H9 (cell line): Measurements from ENCODE around the gene CROCC. TPM values are rescaled to one million over a fixed set of nuclear protein-coding genes. Genes with fewer than 3 reads are reported as not detected.

Source experiments
- DNase-seq: peaks from one replicate; pipeline ENCODE4 v3.0.0-alpha.2; 2017
- H2AFZ ChIP-seq: one replicate; pipeline ENCODE4 v1.6.1; 2013; ENCODE audit warnings: mild to moderate bottlenecking, low read length, control low read depth, moderate library complexity
- H2AK5ac ChIP-seq: 2 replicates; pipeline ENCODE4 v1.6.1; 2013; ENCODE audit warnings: low read length, control low read depth, mixed read lengths; ENCODE audit not compliant: insufficient read length
- H2BK120ac ChIP-seq: one replicate; pipeline ENCODE4 v1.6.1; 2013; ENCODE audit warnings: low read depth, mild to moderate bottlenecking, low read length, control low read depth, inconsistent platforms; ENCODE audit not compliant: poor library complexity, severe bottlenecking
- H2BK12ac ChIP-seq: 2 replicates; pipeline ENCODE4 v1.6.1; 2013; ENCODE audit warnings: low read length, control low read depth, mixed read lengths, low read depth; ENCODE audit not compliant: insufficient read length
- H2BK15ac ChIP-seq: 2 replicates; pipeline ENCODE4 v1.6.1; 2013; ENCODE audit warnings: low read depth, low read length, control low read depth
- H2BK20ac ChIP-seq: one replicate; pipeline ENCODE4 v1.6.1; 2013; ENCODE audit warnings: low read depth, mild to moderate bottlenecking, low read length, control low read depth, inconsistent platforms; ENCODE audit not compliant: poor library complexity, severe bottlenecking
- H2BK5ac ChIP-seq: 2 replicates; pipeline ENCODE4 v1.6.1; 2013; ENCODE audit warnings: low read length, control low read depth, mixed read lengths; ENCODE audit not compliant: insufficient read length
- H3K14ac ChIP-seq: 2 replicates; pipeline ENCODE4 v1.6.1; 2013; ENCODE audit warnings: low read length, control low read depth; ENCODE audit not compliant: insufficient read depth
- H3K18ac ChIP-seq: 2 replicates; pipeline ENCODE4 v1.6.1; 2013; ENCODE audit warnings: low read depth, mild to moderate bottlenecking, mixed read lengths, low read length, control low read depth; ENCODE audit not compliant: insufficient read length
- H3K23ac ChIP-seq: 2 replicates; pipeline ENCODE4 v1.6.1; 2013; ENCODE audit warnings: low read length, control low read depth, mixed read lengths, low read depth; ENCODE audit not compliant: insufficient read length
- H3K23me2 ChIP-seq: 2 replicates; pipeline ENCODE4 v1.6.1; 2013; ENCODE audit warnings: low read depth, mild to moderate bottlenecking, mixed read lengths, low read length, control low read depth; ENCODE audit not compliant: insufficient read length, poor library complexity, severe bottlenecking
- H3K27ac ChIP-seq: 2 replicates; pipeline ENCODE4 v1.5.1; 2013; ENCODE audit warnings: low read length, control low read depth, mixed read lengths, low read depth; ENCODE audit not compliant: insufficient read length
- H3K27me3 ChIP-seq: 2 replicates; pipeline ENCODE4 v1.6.1; 2013; ENCODE audit warnings: low read length, control low read depth, inconsistent platforms; ENCODE audit not compliant: insufficient read depth
- H3K4ac ChIP-seq: 2 replicates; pipeline ENCODE4 v1.6.1; 2013; ENCODE audit warnings: low read depth, mild to moderate bottlenecking, control low read depth, inconsistent platforms, low read length, moderate library complexity
- H3K4me1 ChIP-seq: 2 replicates; pipeline ENCODE4 v1.6.1; 2013; ENCODE audit warnings: low read length, control low read depth, inconsistent platforms; ENCODE audit not compliant: insufficient read depth
- H3K4me2 ChIP-seq: 2 replicates; pipeline ENCODE4 v1.6.1; 2013; ENCODE audit warnings: low read length, control low read depth, mixed read lengths; ENCODE audit not compliant: insufficient read length, insufficient read depth
- H3K56ac ChIP-seq: 2 replicates; pipeline ENCODE4 v1.6.1; 2013; ENCODE audit warnings: low read depth, mild to moderate bottlenecking, mixed read lengths, low read length, control low read depth; ENCODE audit not compliant: insufficient read length
- H3K79me1 ChIP-seq: 2 replicates; pipeline ENCODE4 v1.6.1; 2013; ENCODE audit warnings: low read depth, mild to moderate bottlenecking, moderate library complexity, low read length, control low read depth, inconsistent platforms; ENCODE audit not compliant: insufficient read depth, poor library complexity, severe bottlenecking
- H3K79me2 ChIP-seq: 2 replicates; pipeline ENCODE4 v1.6.1; 2013; ENCODE audit warnings: low read length, control low read depth, inconsistent platforms; ENCODE audit not compliant: insufficient read depth
- H3K9ac ChIP-seq: 2 replicates; pipeline ENCODE4 v1.6.1; 2013; ENCODE audit warnings: low read length, control low read depth, mixed read lengths; ENCODE audit not compliant: insufficient read length; ENCODE audit errors: extremely low read depth
- H3K9me3 ChIP-seq: one replicate; pipeline ENCODE4 v1.6.1; 2013; ENCODE audit warnings: low read depth, low read length, inconsistent platforms; ENCODE audit not compliant: control insufficient read depth
- H3T11ph ChIP-seq: one replicate; pipeline ENCODE4 v1.6.1; 2013; ENCODE audit warnings: mild to moderate bottlenecking, low read length, control low read depth, inconsistent platforms
- H4K20me1 ChIP-seq: one replicate; pipeline ENCODE4 v1.6.1; 2013; ENCODE audit not compliant: control insufficient read depth, insufficient read length, insufficient read depth
- H4K5ac ChIP-seq: 2 replicates; pipeline ENCODE4 v1.6.1; 2013; ENCODE audit warnings: low read depth, mild to moderate bottlenecking, mixed read lengths, low read length, control low read depth; ENCODE audit not compliant: insufficient read length
- H4K8ac ChIP-seq: replicated peaks from 2 replicates; pipeline ENCODE4 v1.6.1; 2013; ENCODE audit warnings: low read length, control low read depth, mixed read lengths, low read depth; ENCODE audit not compliant: insufficient read length
- H4K91ac ChIP-seq: 2 replicates; pipeline ENCODE4 v1.6.1; 2013; ENCODE audit warnings: low read depth, mild to moderate bottlenecking, moderate library complexity, mixed read lengths, low read length, control low read depth; ENCODE audit not compliant: insufficient read length
- H3K27ac Mint-ChIP-seq, 3 experiments: 2 replicates in 2 of 3; 3 replicates in 1 of 3; pipeline ENCODE4 v1.8.0; 2020 to 2021; ENCODE audit warnings: mixed read lengths in 3 of 3, mild to moderate bottlenecking in 1 of 3, moderate library complexity in 1 of 3
- H3K27me3 Mint-ChIP-seq: 2 replicates; pipeline ENCODE4 v1.8.0; 2021; ENCODE audit warnings: low read depth, mild to moderate bottlenecking, moderate library complexity, mixed read lengths
- H3K36me3 Mint-ChIP-seq, 3 experiments: 2 replicates in 2 of 3; 3 replicates in 1 of 3; pipeline ENCODE4 v1.8.0; 2020 to 2021; ENCODE audit warnings: low read depth in 3 of 3, mixed read lengths in 3 of 3; ENCODE audit not compliant: insufficient read depth in 1 of 3
- H3K4me1 Mint-ChIP-seq, 2 experiments: 2 replicates each; pipeline ENCODE4 v1.8.0; 2020; ENCODE audit warnings: mixed read lengths in 2 of 2
- H3K4me3 Mint-ChIP-seq, 2 experiments: 2 replicates in 1 of 2; 3 replicates in 1 of 2; pipeline ENCODE4 v1.8.0; 2020 to 2021; ENCODE audit warnings: mild to moderate bottlenecking in 2 of 2, mixed read lengths in 2 of 2, moderate library complexity in 1 of 2
- H3K9me3 Mint-ChIP-seq, 2 experiments: 2 replicates in 1 of 2; 3 replicates in 1 of 2; pipeline ENCODE4 v1.8.0; 2020; ENCODE audit warnings: mild to moderate bottlenecking in 2 of 2, mixed read lengths in 2 of 2, moderate library complexity in 1 of 2
- CTCF ChIP-seq: fragments of 200-600 bp; sonication (generic); conservative IDR thresholded peaks from 3 replicates; pipeline ENCODE4 v1.8.0; 2021; ENCODE audit warnings: antibody characterized with exemption, mild to moderate bottlenecking
- WGBS: extraction: QIAGEN DNeasy Blood & Tissue Kit; methylation state at CpG from one replicate; pipeline ENCODE4 v1.1.7; 2013; ENCODE audit warnings: missing lambda C conversion rate, low lambda C conversion rate, mixed read lengths; ENCODE audit not compliant: insufficient read length; ENCODE audit errors: extremely low coverage; 5-methylcytosine and 5-hydroxymethylcytosine counted together
- total RNA-seq: library from RNA; stranded (reverse); gene quantifications from 2 replicates; pipeline ENCODE4 v1.2.1, GENCODE V29; 2021

Gene CROCC
- total RNA-seq, 1 experiment from 2014 or later: 40.7 TPM

GRCh38 chr1:17011092-17011438, 89.3 kb downstream of the CROCC start:
- Histone ChIP-seq H2BK12ac (no peak overlapping the region), H3K79me2 (no peaks in the 10 kb centered on the region), H2AK5ac (no peak overlapping the region), H3T11ph (no peak overlapping the region), H3K56ac (no peak overlapping the region), H4K20me1 (no peaks in the 10 kb centered on the region), H3K14ac (no peak overlapping the region), H4K5ac (no peak overlapping the region), H4K8ac (no peak overlapping the region), H4K91ac (no peak overlapping the region), H3K23me2 (peaks cover 4% of the 10 kb centered on the region), H3K79me1 (no peaks in the 10 kb centered on the region), H3K4me1 (peaks cover 20% of the 10 kb centered on the region), H3K4me2 (peak overlapping the region; percentile 52), H2BK15ac (no peak overlapping the region), H3K9me3 (no peaks in the 10 kb centered on the region), H2AFZ (no peak overlapping the region), H3K27ac (no peak overlapping the region), H3K9ac (no peak overlapping the region), H2BK5ac (no peak overlapping the region), H3K18ac (no peak overlapping the region), H2BK120ac (no peak overlapping the region), H3K23ac (no peak overlapping the region), H2BK20ac (no peak overlapping the region), H3K4ac (no peak overlapping the region), H3K27me3 (no peaks in the 10 kb centered on the region)
- no peak for DNase-seq
- H3K4me1 Mint-ChIP-seq: peaks cover 55 to 78% of the 10 kb centered on the region in 2 experiments
- WGBS: no CpG with 5 or more reads among the region's 15 CpGs
- H3K27me3 Mint-ChIP-seq: no peaks in the 10 kb centered on the region
- H3K27ac Mint-ChIP-seq: no peak overlapping the region
- no peaks in the 10 kb centered on the region; a peak in 1 of 5 replicates for H3K9me3 Mint-ChIP-seq
- H3K4me3 Mint-ChIP-seq: peak overlapping the region; percentile 80 to 89
- H3K36me3 Mint-ChIP-seq: peaks cover 0 to 2% (median 2%) of the 10 kb centered on the region in 3 experiments; a peak in 3 of 7 replicates
- no peak for TF ChIP-seq CTCF
